Measurements from ENCODE around the gene OR1F1. TPM values are rescaled to one million over a fixed set of nuclear protein-coding genes. Genes with fewer than 3 reads are reported as not detected.
"Not testable (repeated sequence)": the region's sequence is repeated elsewhere in the genome, so short reads cannot be mapped to it uniquely, and the experiment has no call there.

The OR1F1 gene
- total RNA-seq, 2 experiments from 2014 or later, result not detected

DNA sequence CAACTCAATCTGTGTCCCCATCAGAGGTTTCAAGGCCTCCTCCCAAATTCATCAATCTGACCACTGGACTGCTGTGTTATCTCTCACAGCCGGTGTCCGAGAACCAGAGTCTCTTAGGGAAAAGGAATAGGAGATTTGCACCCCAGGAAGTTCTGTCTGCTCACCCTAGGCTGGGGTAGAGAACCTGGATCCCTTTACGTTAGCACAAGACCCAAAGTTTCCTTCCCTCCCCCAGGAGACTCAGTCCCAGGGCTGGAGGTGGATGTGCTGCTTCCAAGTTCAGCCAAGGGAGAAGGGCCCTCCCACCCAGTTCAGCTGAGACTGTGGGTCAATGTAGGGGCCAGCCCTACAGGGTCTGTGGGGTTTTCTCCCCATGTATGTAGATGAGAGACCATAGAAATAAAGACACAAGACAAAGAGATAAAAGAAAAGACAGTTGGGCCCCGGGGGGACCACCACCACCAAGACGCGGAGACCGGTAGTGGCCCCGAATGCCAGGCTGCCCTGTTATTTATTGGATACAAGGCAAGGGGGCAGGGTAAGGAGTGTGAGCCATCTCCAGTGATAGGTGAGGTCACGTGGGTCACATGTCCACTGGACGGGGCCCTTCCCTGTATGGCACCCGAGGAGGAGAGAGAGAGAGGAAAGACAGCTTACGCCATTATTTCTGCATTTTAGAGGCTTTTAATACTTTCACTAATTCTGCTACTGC lies 22.7 kb upstream of the OR1F1 start:
- ChIA-PET POLR2A (no interaction called here), CTCF (interaction anchor here (0.6 to 2.2 kb wide), 7 partner anchors 18 to 134 kb away, joined by 3 to 10 read pairs (median 4); no protein-coding TSS in a partner anchor)

DNA sequence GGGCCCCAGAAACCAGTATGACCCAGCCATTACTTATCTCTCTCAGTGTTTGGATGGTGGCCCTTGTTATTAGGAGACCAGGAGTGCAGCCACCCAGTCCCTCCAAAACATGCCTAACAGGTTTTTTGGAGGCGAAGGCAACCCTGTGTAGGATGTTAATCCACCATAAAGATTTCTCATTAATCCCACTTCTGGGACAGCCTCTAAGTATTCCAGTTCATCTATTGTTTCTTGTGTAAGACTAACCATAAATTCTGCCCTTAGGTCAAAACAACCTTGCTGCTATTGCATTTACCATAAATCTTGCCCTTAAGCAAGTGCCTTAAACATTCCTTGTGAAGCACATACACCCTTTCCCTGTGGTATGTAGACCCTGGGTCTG lies 21.5 kb upstream of the OR1F1 start:
- ChIA-PET CTCF (interaction anchor here (1.0 to 2.2 kb wide), 4 partner anchors 19 to 107 kb away, joined by 3 to 10 read pairs (median 4); no protein-coding TSS in a partner anchor), POLR2A (no interaction called here)

- ChIA-PET POLR2A (interaction anchor here (0.6 to 1.9 kb wide), 2 partner anchors 19 to 103 kb away, joined by 4 to 7 read pairs; partner anchors contain the start of gene IL32), CTCF (interaction anchor here (0.6 to 6.2 kb wide), 5 partner anchors 9 to 73 kb away, joined by 3 to 40 read pairs (median 10); no protein-coding TSS in a partner anchor)
Measured at GRCh38 chr16:3168729-3169128, 19.3 kb upstream of the OR1F1 start.

DNA sequence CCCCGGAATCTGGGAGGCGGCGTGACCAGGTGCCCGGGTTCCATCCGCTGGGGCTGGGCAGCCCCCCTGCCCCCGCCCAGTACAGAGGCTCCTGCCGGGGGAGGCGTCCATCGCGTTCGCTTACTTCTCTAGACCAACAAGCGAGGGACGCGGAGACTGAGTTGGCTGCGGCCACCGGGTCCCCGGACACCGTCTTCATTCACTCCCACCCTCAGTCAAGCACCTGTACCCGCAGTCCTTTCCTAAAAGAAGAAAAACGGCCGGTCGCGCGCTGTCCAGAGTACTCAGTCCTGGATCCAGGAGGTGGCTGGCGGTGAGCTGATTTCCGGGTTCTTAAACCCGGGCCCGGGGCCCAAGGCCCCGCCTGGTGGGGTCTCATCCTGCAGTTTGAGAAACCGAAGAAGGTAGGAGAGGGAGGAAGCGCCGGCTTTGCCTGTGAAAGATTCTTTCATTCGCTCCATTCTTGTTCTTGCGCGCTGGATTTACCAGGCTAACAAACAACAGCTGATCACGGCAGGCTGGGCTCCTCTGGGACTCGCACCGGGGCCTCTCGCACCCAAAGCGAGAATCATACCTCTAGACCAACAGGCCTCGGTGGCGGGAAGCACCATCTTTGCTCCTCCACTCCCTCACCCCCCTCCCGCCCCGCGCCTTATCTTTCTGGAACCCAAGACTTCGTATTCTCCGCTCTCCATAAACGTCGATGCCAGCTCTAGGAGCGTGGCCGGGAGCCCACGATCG lies 17.4 kb upstream of the OR1F1 start:
- ChIA-PET POLR2A (interaction anchor here (0.7 to 1.9 kb wide), 5 partner anchors 36 to 122 kb away, joined by 3 to 5 read pairs (median 3); partner anchors contain the start of genes IL32 and ZNF213), CTCF (interaction anchor here (0.6 to 6.2 kb wide), 10 partner anchors 11 to 139 kb away, joined by 3 to 40 read pairs (median 4); no protein-coding TSS in a partner anchor)

GRCh38 chr16:3171181-3171854 lies 16.7 kb upstream of the OR1F1 start:
- CTCF ChIA-PET, result interaction anchor here (0.9 to 6.2 kb wide), 16 partner anchors 10 to 140 kb away, joined by 3 to 40 read pairs (median 4); no protein-coding TSS in a partner anchor

DNA sequence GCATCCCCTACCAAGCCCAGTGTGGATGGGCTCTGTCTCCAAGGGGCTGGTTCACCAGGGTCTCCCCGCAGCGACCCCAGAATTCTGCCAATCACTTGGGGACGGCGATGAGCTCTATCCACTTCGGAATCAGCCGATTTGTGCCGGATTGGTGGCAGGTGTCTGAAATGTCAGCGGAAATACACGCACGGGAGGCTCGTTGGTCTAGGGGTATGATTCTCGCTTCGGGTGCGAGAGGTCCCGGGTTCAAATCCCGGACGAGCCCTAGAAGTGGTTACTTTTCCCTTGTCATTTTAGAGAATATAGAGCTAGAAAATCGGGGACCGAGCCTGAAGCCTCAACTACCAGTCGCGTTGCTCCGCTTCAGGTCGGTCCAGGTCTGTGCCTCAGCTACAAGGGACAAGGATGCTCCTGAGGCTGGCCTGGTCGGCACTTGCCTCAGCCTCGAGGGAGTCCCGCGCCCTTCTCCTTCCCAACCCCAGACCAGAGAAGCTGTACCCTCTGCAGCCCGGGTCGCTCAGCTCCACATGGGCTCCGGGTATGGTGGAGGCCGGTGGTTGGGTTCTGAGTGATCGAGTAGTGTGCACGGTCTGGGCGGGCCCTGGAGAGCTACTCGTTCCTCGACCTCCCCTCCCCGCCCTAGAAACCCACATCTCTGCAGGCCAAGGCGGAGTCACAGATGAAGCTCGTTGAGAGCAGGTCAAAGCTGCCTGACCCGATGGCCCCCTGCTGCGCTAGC lies 16.0 kb upstream of the OR1F1 start:
- POLR2A ChIA-PET, result interaction anchor here (0.6 to 1.7 kb wide), 4 partner anchors 22 to 111 kb away, joined by 3 to 5 read pairs (median 3); partner anchors contain the start of gene ZNF213
- CTCF ChIA-PET, result interaction anchor here (0.8 to 6.2 kb wide), 11 partner anchors 9 to 145 kb away, joined by 3 to 40 read pairs (median 5); no protein-coding TSS in a partner anchor

More at GRCh38 chr16:3171181-3171854, 16.7 kb upstream of the OR1F1 start:
- POLR2A ChIA-PET, result interaction anchor here (0.7 to 1.7 kb wide), 4 partner anchors 37 to 123 kb away, joined by 3 to 5 read pairs (median 3); partner anchors contain the start of gene ZNF213

DNA sequence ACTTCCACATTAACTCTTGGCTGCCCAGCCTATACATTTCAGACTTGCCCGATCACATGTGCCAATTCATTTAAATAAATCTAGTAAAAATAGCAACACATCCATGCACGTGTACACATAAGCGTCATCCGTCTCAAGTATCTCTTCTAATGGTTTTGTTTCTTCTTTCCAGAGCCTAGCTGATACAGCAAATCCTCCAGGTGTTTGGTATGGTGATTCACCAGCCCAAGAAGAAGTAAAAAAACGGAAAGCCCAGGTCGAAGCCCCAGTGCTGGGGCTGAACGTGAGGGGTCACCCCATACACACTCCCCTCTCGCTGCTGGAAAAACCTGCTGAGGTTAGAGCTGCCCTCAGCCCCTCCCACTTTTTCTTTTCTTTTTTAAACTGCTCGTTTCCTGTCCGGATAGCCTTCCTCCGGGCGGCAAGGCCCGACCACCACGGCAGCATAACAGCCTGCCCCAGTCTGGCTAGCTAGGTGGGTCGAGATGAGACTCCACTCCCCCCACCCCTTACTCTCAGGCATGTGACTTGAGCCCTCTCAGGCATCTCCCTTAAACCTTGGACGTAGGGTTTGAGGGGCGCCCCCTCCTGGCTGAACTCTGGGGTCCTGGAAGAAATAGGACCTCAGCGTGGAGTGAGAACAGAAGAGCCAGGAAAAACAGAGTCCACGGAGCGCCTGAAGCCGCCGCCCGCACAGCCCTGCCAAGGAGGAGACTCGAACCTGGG lies 13.9 kb upstream of the OR1F1 start:
- ChIA-PET CTCF (interaction anchor here (0.7 to 6.2 kb wide), 4 partner anchors 13 to 39 kb away, joined by 3 to 40 read pairs (median 6); partner anchors contain the start of gene ZNF213), POLR2A (no interaction called here)

- CTCF ChIA-PET, result interaction anchor here (1.1 to 6.2 kb wide), 5 partner anchors 15 to 147 kb away, joined by 3 to 40 read pairs (median 5); partner anchors contain the start of gene ZNF213
- POLR2A ChIA-PET, result no interaction called here
Measured at GRCh38 chr16:3174618-3175148, 13.3 kb upstream of the OR1F1 start.

- ChIA-PET CTCF (interaction anchor here (0.6 to 1.6 kb wide), 3 partner anchors 14 to 147 kb away, joined by 3 to 5 read pairs (median 3); no protein-coding TSS in a partner anchor), POLR2A (no interaction called here)
Measured at GRCh38 chr16:3175157-3176093, 12.6 kb upstream of the OR1F1 start.

DNA sequence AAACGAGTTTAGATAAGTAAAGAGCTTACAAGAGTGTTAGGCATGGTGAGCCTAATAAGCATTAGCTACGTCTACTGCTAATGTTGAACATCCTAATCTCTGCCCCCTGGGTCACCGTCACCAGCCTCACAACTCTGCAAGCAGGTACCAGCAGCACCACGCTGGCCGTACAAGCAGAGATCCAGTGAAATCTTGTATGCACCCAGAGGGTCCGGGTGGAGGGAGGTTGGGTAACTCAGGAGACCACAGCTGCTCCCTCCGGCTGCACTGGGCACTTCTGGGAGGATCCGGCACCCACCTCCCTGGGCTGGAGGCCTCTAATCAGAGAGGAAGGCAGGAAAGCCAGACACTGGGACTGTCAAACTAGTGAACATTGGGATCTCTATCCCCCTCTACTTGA lies 8.4 kb upstream of the OR1F1 start:
- ChIA-PET POLR2A (no interaction called here), CTCF (interaction anchor here (0.7 to 1.7 kb wide), 2 partner anchors 9 to 145 kb away, joined by 3 to 5 read pairs; partner anchors contain the start of gene OR1F1)

GRCh38 chr16:3180445-3180878 lies 7.5 kb upstream of the OR1F1 start:
- ChIA-PET POLR2A (no interaction called here), CTCF (interaction anchor here (1.6 kb wide), 1 partner anchor 8 kb away, joined by 5 read pairs; no protein-coding TSS in a partner anchor)

- CTCF ChIA-PET, result interaction anchor here (0.8 to 1.3 kb wide), 6 partner anchors 10 to 53 kb away, joined by 3 to 4 read pairs (median 3); no protein-coding TSS in a partner anchor
- POLR2A ChIA-PET, result not testable (repeated sequence)
Measured at GRCh38 chr16:3182293-3182607, 5.8 kb upstream of the OR1F1 start.

DNA sequence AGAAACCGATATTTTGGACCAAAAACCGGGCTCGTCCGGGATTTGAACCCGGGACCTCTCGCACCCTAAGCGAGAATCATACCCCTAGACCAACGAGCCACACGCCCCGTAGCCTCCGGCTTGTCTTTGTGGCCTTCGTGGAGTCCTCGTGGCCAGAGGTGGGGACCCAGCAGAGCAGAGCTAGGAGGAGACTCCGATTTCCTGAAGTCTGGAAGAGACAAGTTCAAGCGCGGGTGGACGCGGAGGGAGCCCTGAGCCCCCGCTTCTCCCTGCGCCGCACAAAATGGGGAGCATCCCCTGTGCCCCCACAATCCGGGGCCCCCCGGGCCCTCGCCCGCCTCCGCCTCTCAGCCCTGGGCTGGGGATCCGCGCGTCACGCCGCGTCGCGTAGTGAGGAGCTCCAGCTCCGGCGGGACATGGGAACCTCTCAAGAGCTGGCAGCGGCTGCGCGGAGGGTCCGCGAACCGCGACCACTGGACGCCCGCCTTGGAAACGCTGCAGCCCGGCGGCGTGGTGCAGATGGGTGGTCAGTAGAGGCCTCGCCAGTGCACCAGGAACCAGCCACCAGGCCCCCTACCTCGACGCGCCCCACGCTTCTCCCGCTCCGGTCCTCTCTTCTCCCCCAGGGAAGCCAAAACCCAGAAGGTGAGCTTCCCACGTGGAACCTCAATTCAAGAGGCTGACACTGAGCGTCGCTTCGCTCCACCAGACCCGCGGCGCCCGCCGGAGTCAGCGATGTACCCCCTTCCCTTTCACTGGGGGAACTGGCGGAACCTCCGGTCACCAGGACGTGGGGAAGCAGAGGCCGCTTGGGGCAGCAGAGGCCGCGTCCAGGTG lies 5.2 kb upstream of the OR1F1 start:
- ChIA-PET POLR2A (no interaction called here), CTCF (interaction anchor here (0.6 to 1.3 kb wide), 7 partner anchors 11 to 510 kb away, joined by 3 to 4 read pairs (median 3); no protein-coding TSS in a partner anchor)

- POLR2A ChIA-PET, result no interaction called here
- CTCF ChIA-PET, result interaction anchor here (0.6 to 1.3 kb wide), 6 partner anchors 12 to 509 kb away, joined by 3 to 4 read pairs (median 4); no protein-coding TSS in a partner anchor
Measured at GRCh38 chr16:3183445-3184139, 4.4 kb upstream of the OR1F1 start.

All from activated CD8-positive, alpha-beta memory T cell treated with anti-CD3 and anti-CD28 coated beads for 36 hours (primary cell).